Tibial nerve (tissue), 3 donors: ENCODE results near the gene AOPEP.

ENCODE experiments used
- CTCF ChIP-seq, 5 experiments: fragments of 200-600 bp in 3 of 5; fragments of 450-650 bp in 2 of 5; sonication (generic) in 3 of 5; IDR thresholded peaks; one replicate each; pipeline ENCODE4 v1.5.1; 2016 to 2019; ENCODE audit warnings: antibody characterized with exemption in 5 of 5, mild to moderate bottlenecking in 3 of 5, moderate library complexity in 2 of 5
- POLR2A ChIP-seq, 2 donors: fragments of 450-650 bp; IDR thresholded peaks; one replicate each; pipeline ENCODE4 v1.6.1; 2017; ENCODE audit warnings: antibody characterized with exemption in 2 of 2, mild to moderate bottlenecking in 2 of 2, moderate library complexity in 2 of 2

- TF ChIP-seq CTCF (IDR thresholded peaks at IDR 0.05): no peak
- no peak for TF ChIP-seq POLR2A (IDR thresholded peaks at IDR 0.05)
Observed at GRCh38 chr9:94929369-94929756, 202.9 kb downstream of the AOPEP start.
